Heart right ventricle (tissue), 16 donors: Measurements from ENCODE around the gene ARIH2. TPM values are rescaled to one million over a fixed set of nuclear protein-coding genes. Genes with fewer than 3 reads are reported as not detected.

Experiments used
- ATAC-seq, 8 donors: fragments of 200-7000 bp; cut with Tn5 transposase; one replicate each; pipeline ENCODE4 v1.9.1; 2020; ENCODE audit warnings: mild to moderate bottlenecking in 8 of 8, moderate library complexity in 8 of 8, moderate number of reproducible peaks in 1 of 8
- DNase-seq, 2 donors: peaks; one replicate each; pipeline ENCODE4 v3.0.0-alpha.2; 2020
- H3K27ac ChIP-seq, 10 donors: fragments of 200-600 bp; sonication (generic) in 2 of 10; one replicate each; pipeline versions ENCODE4 v1.5.0 to v1.8.0; 2020 to 2022; ENCODE audit warnings: mild to moderate bottlenecking in 3 of 10
- H3K27me3 ChIP-seq, 7 donors: fragments of 200-600 bp; one replicate each; pipeline ENCODE4 v1.8.0; 2021 to 2022; ENCODE audit warnings: mild to moderate bottlenecking in 2 of 7
- H3K36me3 ChIP-seq, 9 donors: fragments of 200-600 bp; sonication (generic) in 1 of 9; one replicate each; pipeline versions ENCODE4 v1.5.0 to v1.8.0; 2020 to 2022; ENCODE audit warnings: mild to moderate bottlenecking in 2 of 9
- H3K4me1 ChIP-seq, 9 donors: fragments of 200-600 bp; sonication (generic) in 1 of 9; one replicate each; pipeline versions ENCODE4 v1.5.0 to v1.8.0; 2020 to 2022; ENCODE audit warnings: mild to moderate bottlenecking in 4 of 9
- H3K4me3 ChIP-seq, 10 donors: fragments of 200-600 bp; sonication (generic) in 2 of 10; one replicate each; pipeline versions ENCODE4 v1.5.0 to v1.8.0; 2020 to 2022; ENCODE audit warnings: mild to moderate bottlenecking in 7 of 10, moderate library complexity in 2 of 10
- H3K9me3 ChIP-seq, 11 donors: fragments of 200-600 bp in 10 of 11; sonication (generic) in 2 of 11; one replicate each; pipeline versions ENCODE4 v1.5.0 to v1.8.0; 2013 to 2022; ENCODE audit warnings: mild to moderate bottlenecking in 2 of 11, control low read depth in 1 of 11, moderate library complexity in 1 of 11
- WGBS, 2 donors: extraction: QIAGEN DNeasy Blood & Tissue Kit; methylation state at CpG; one replicate each; pipeline ENCODE4 v1.1.7; 2013; ENCODE audit warnings: inconsistent platforms in 1 of 2; 5-methylcytosine and 5-hydroxymethylcytosine counted together
- intact Hi-C, 10 donors: fragments of 100-400 bp; cut with DNase I; formaldehyde crosslinking; loops; one replicate each; pipeline versions ENCODE4 v1.11.1 to v1.14.2; 2022
- microRNA-seq, 2 donors: library from miRNA; unstranded; fragments of <30 nt; microRNA quantifications; one replicate each; pipeline ENCODE4 v1.2.0, GENCODE V29; 2021
- polyA plus RNA-seq, 2 donors: library from polyadenylated mRNA; stranded (reverse); fragments of 200-250 nt; gene quantifications; one replicate each; pipeline ENCODE4 v1.2.3, GENCODE V29; 2013
- total RNA-seq, 10 donors: library from RNA; stranded (reverse); fragmentation: NEBNext Ultra II Directional in 3 of 10; extraction: Animal tissue kit (Norgen Biotek cat#: 25700) in 3 of 10; gene quantifications; one replicate each; pipeline versions ENCODE4 v1.2.1 to v1.2.4, GENCODE V29; 2021 to 2023
- TF ChIP-seq, protein P1 (sequence below), 9 donors: fragments of 200-600 bp; sonication (generic) in 2 of 9; IDR thresholded peaks; one replicate each; pipeline versions ENCODE4 v1.5.0 to v1.8.0; 2021 to 2022; ENCODE audit warnings: antibody characterized with exemption in 9 of 9, mild to moderate bottlenecking in 5 of 9, moderate library complexity in 1 of 9
- donor health status: Arrhythmogenic right ventricular cardiomyopathy.
- donor health status: ischemic (EF 13 %, LVEDD 7.1; RV severe dilation, severe dysfunction).
- donor health status: healthy with polysubstance abuse.
- donor health status: DM: no; HTN: yes; CAD: no.
- donor health status: DM: no; HTN: no; CAD: no.
- donor health status: ischemic (EF 25% LVEDD 6.9; RV normal size, moderate dysfunction).
- donor health status: ischemic (EF 25% LVEDD 5.7; RV mildly dilated, moderate dysfunction).
- donor health status: healthy.
- donor health status: DM: yes; HTN: yes; CAD: no.
- donor health status: Ischemic cardiomyopathy.
- donor health status: ischemic (EF 35%, LVEDD 5.7; RV mildly dilated, moderate dysfunction).
- donor health status: nonischemic (EF 11% LVEDD 7.7; RV severe dilation, severe dysfunction).
- donor health status: DM: yes; HTN: yes; CAD: no.
- donor health status: PGD.
- donor health status: ischemic (EF 29% LVEDD 5.4; RV normal size, mild dysfunction).
- donor health status: nonischemic (EF 23%, LVEDD 6.1; RV moderate dilation, normal function).

The ARIH2 gene
- total and polyA plus RNA-seq, 12 donors = 41.9 to 177 (median 138) TPM

DNA sequence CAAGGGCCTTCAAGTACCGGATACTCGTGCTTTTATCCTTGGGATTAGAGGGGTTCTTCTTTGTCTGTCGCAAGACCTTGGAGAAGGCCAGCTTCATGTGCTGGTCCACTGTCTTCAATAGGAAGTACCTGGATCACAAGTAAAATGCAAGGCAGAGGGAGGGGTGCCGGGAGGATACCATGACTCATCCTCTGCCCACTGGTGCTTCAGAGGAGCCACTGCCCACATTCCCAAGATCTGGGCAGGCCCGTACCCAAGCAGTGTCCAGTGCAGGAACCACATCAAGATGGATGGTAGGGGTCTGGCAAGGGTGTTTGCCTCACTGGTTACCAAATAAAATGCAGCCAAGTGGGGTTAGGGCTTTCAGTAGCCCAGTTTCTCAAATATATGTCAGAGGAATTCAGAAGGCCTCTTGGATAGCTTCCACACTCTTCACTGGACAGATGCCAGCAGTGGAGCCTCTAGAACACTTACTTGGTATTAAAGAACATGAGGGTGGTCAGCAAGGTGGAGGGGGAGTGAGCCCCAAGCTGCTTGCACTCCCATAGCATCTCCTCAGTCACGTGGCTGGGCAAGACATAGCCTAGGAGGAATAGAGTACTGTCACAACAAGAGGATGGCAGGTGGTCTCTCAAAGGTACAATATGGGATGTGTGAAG lies 114.1 kb downstream of the ARIH2 start:
- Histone ChIP-seq H3K27ac (no peak overlapping the region), H3K4me3 (no peak overlapping the region), H3K36me3 (peaks cover 0 to 84% (median 28%) of the 10 kb centered on the region in 9 donors), H3K27me3 (no peaks in the 10 kb centered on the region), H3K9me3 (no peaks in the 10 kb centered on the region), H3K4me1 (peaks cover 6 to 27% (median 14%) of the 10 kb centered on the region in 9 donors)
- ATAC-seq (no peak), DNase-seq (no peak)
- TF ChIP-seq, protein P1, sequence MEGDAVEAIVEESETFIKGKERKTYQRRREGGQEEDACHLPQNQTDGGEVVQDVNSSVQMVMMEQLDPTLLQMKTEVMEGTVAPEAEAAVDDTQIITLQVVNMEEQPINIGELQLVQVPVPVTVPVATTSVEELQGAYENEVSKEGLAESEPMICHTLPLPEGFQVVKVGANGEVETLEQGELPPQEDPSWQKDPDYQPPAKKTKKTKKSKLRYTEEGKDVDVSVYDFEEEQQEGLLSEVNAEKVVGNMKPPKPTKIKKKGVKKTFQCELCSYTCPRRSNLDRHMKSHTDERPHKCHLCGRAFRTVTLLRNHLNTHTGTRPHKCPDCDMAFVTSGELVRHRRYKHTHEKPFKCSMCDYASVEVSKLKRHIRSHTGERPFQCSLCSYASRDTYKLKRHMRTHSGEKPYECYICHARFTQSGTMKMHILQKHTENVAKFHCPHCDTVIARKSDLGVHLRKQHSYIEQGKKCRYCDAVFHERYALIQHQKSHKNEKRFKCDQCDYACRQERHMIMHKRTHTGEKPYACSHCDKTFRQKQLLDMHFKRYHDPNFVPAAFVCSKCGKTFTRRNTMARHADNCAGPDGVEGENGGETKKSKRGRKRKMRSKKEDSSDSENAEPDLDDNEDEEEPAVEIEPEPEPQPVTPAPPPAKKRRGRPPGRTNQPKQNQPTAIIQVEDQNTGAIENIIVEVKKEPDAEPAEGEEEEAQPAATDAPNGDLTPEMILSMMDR (IDR thresholded peaks at IDR 0.05) = no peak
- whole genome bisulfite sequencing, 2 donors = 87 to 88% methylated on average over 6 of the region's 6 CpGs
- intact Hi-C loops = no loop called here

DNA sequence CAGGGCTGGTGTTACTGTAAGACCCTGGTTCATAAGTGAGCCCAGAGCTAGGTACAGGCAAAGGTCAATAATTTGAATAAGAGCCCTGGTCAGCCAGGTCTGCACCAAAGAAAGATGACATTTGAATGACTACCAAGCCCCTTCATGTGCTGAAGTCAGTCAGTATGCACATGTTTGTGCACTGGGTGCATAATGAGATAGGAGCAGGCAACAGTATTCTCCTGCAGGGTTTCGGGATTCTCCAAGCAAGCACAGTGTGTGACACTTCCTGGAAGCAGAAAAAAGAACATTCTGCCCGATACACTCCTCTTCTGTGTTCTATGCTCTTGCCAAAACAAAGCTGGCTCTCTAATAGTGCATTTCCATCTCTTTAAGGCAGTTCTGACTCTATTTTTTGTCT lies 116.0 kb downstream of the ARIH2 start:
- TF ChIP-seq, protein P1 (IDR thresholded peaks at IDR 0.05) = no peak
- peaks cover 0 to 100% (median 33%) of the 10 kb centered on the region in 9 donors for H3K36me3 ChIP-seq
- peaks cover 0 to 10% (median 3%) of the 10 kb centered on the region in 9 donors for H3K4me1 ChIP-seq
- H3K27ac ChIP-seq = peak overlapping the region in 1 of 10 donors; percentile 4
- H3K9me3 ChIP-seq = no peaks in the 10 kb centered on the region
- DNase-seq (no peak), ATAC-seq (no peak)
- 90 to 95% methylated on average over 2 of the region's 2 CpGs for WGBS, 2 donors
- no peak overlapping the region for H3K4me3 ChIP-seq
- H3K27me3 ChIP-seq = no peaks in the 10 kb centered on the region
- intact Hi-C loops = no loop called here

DNA sequence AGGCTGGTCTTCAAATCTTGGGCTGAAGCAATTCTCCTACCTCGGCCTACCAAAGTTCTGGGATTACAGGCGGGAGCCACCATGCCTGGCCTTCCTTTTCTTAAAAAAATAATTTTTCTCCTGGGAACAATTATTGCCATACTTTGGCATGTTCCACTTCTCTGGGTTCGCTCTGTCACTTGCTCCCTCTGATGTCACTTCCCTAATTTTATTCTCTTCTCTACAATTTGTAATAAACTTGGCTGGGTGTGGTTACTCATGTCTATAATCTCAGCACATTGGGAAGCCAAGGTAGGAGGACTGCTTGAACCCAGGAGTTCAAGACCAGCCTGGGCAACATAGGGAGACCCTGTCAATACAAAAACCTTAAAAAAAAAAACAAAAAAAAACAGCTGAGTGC lies 116.6 kb downstream of the ARIH2 start:
- Histone ChIP-seq H3K27me3 (no peaks in the 10 kb centered on the region), H3K36me3 (peaks cover 0 to 100% (median 39%) of the 10 kb centered on the region in 9 donors), H3K4me1 (peaks cover 0 to 7% (median 0%) of the 10 kb centered on the region in 9 donors), H3K27ac (peak overlapping the region in 1 of 10 donors; percentile 4), H3K9me3 (no peaks in the 10 kb centered on the region), H3K4me3 (no peak overlapping the region)
- no peak for DNase-seq
- no peak for ATAC-seq
- WGBS, 2 donors = 86 to 94% methylated on average over 3 of the region's 3 CpGs
- intact Hi-C loops = no loop called here
- TF ChIP-seq, protein P1 (IDR thresholded peaks at IDR 0.05) = no peak

Small RNA genes within 50 kb of the gene (microRNA-seq; reads per million reads assigned to microRNA genes)
- 5,744 to 6,752 reads per million in 2 donors for gene MIR191
- 1,000 to 1,086 reads per million in 2 donors for gene MIR425

Other genes starting within 250 kb of the ARIH2 start
- 10 to 100 TPM in 9 of 10 donors, 1 to 10 TPM in 1; 9.4 to 21.1 (median 15.1) TPM for gene NCKIPSD, start 232.9 kb upstream of the ARIH2 start, total RNA-seq
- gene NCKIPSD, start 232.9 kb upstream of the ARIH2 start, polyA plus RNA-seq = 10 to 100 TPM; 13.0 to 14.3 TPM
- 10 to 100 TPM; 16.7 to 28.9 (median 19.5) TPM for gene IP6K2, start 201.6 kb upstream of the ARIH2 start, total RNA-seq
- 10 to 100 TPM; 40.4 to 81.7 TPM for gene IP6K2, start 201.6 kb upstream of the ARIH2 start, polyA plus RNA-seq
- 10 to 100 TPM; 42.8 to 55.7 (median 44.8) TPM for gene PRKAR2A, start 71.0 kb upstream of the ARIH2 start, total RNA-seq
- gene PRKAR2A, start 71.0 kb upstream of the ARIH2 start, polyA plus RNA-seq = 10 to 100 TPM; 11.3 to 13.3 TPM
- 100 to 1,000 TPM in 1 of 10 donors, 10 to 100 TPM in 9; 42.5 to 129 (median 82.6) TPM for gene SLC25A20, start 20.0 kb upstream of the ARIH2 start, total RNA-seq
- 10 to 100 TPM; 36.7 to 45.7 TPM for gene SLC25A20, start 20.0 kb upstream of the ARIH2 start, polyA plus RNA-seq
- 10 to 100 TPM; 23.8 to 41.7 (median 30.8) TPM for gene P4HTM, start 71.4 kb downstream of the ARIH2 start, total RNA-seq
- 10 to 100 TPM; 25.8 to 30.9 TPM for gene P4HTM, start 71.4 kb downstream of the ARIH2 start, polyA plus RNA-seq
- gene WDR6, start 88.5 kb downstream of the ARIH2 start, total RNA-seq = 10 to 100 TPM; 70.4 to 98.8 (median 76.5) TPM
- 100 to 1,000 TPM in 1 of 2 donors, 10 to 100 TPM in 1; 77.5 to 126 TPM for gene WDR6, start 88.5 kb downstream of the ARIH2 start, polyA plus RNA-seq
- 10 to 100 TPM in 8 of 10 donors, 1 to 10 TPM in 2; 7.6 to 17.8 (median 13.9) TPM for gene DALRD3, start 99.7 kb downstream of the ARIH2 start, total RNA-seq
- gene DALRD3, start 99.7 kb downstream of the ARIH2 start, polyA plus RNA-seq = 10 to 100 TPM; 15.2 to 16.1 TPM
- gene NDUFAF3, start 103.3 kb downstream of the ARIH2 start, total RNA-seq = 100 to 1,000 TPM; 154 to 186 (median 167) TPM
- 100 to 1,000 TPM; 184 to 280 TPM for gene NDUFAF3, start 103.3 kb downstream of the ARIH2 start, polyA plus RNA-seq
- gene IMPDH2, start 110.6 kb downstream of the ARIH2 start, total RNA-seq = 10 to 100 TPM; 40.7 to 70.3 (median 58.4) TPM
- gene IMPDH2, start 110.6 kb downstream of the ARIH2 start, polyA plus RNA-seq = 100 to 1,000 TPM in 1 of 2 donors, 10 to 100 TPM in 1; 84.0 to 105 TPM
- 10 to 100 TPM; 54.5 to 72.5 (median 58.7) TPM for gene QRICH1, start 175.2 kb downstream of the ARIH2 start, total RNA-seq
- gene QRICH1, start 175.2 kb downstream of the ARIH2 start, polyA plus RNA-seq = 10 to 100 TPM; 21.1 to 34.2 TPM
- gene QARS1, start 185.9 kb downstream of the ARIH2 start, total RNA-seq = 100 to 1,000 TPM; 173 to 265 (median 206) TPM
- gene QARS1, start 185.9 kb downstream of the ARIH2 start, polyA plus RNA-seq = 100 to 1,000 TPM; 120 to 369 TPM
- gene USP19, start 202.0 kb downstream of the ARIH2 start, total RNA-seq = 10 to 100 TPM; 47.5 to 78.1 (median 62.5) TPM
- 10 to 100 TPM; 18.1 to 20.2 TPM for gene USP19, start 202.0 kb downstream of the ARIH2 start, polyA plus RNA-seq
- 100 to 1,000 TPM; 575 to 961 (median 776) TPM for gene LAMB2, start 214.2 kb downstream of the ARIH2 start, total RNA-seq
- 1,000 to 10,000 TPM in 1 of 2 donors, 100 to 1,000 TPM in 1; 423 to 1,204 TPM for gene LAMB2, start 214.2 kb downstream of the ARIH2 start, polyA plus RNA-seq
- 10 to 100 TPM; 10.4 to 16.9 (median 12.3) TPM for gene CCDC71, start 247.5 kb downstream of the ARIH2 start, total RNA-seq
- 10 to 100 TPM in 1 of 2 donors, 1 to 10 TPM in 1; 7.2 to 16.3 TPM for gene CCDC71, start 247.5 kb downstream of the ARIH2 start, polyA plus RNA-seq